ENCODE data around the gene PDZK1IP1. TPM values are rescaled to one million over a fixed set of nuclear protein-coding genes. Genes with fewer than 3 reads are reported as not detected.
A peak's percentile ranks its signal among the peaks of the same experiment; 100 is the strongest.

Gene PDZK1IP1
- total and polyA plus RNA-seq, 2 of the 13 experiments (the other 11 are each of a cell fraction or from before 2014, with no cell fraction given) = 0.24 to 1.6 TPM

DNA sequence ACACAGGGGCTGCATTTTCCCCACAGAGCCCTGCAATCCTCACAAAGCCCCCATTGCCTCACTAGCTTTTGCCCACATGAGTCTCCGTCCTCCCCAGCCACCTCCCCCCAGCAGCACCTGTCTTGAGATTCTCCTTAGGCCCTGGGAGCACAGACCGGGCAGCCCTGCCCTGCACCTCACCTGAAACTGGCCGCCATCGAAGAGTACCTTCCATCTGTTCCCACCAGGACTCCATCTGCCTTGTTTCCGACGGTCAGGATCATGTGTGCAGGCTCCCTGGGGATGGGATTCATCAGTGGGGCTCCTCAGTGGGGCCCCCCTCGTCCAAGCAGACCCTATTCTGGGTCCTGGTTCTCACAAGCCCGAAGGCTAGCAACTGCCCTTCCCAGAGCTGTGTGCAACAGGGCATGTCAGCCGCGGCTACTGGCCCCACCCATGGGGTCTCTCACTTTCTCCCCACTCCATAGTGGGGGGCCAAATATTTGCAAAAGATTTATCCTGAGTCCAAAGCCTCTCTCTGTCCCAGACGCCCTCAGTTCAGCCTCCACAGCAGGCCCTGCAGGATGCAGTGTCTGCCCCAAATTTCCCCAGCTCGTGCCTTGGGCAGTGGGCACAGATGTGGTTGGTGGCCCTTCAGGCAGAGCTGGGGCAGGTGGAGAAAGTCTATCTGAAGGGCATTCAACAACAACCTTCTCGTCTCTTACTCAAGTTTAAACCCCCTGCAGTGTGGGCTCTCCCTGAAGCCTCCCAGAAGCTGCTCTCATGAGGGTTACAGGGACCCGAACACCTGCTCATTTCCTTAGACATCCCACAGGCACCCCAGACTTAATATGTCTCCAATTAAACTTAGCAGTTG is 4.8 kb downstream of the PDZK1IP1 start:
- TF ChIP-seq ZNF224 (CRISPR knock-in tag; IDR thresholded peaks at IDR 0.05) = no peak
- Histone ChIP-seq H3K79me2 (ENCODE audit: insufficient read depth, low read length) (no peaks in the 10 kb centered on the region), H3K9ac (ENCODE audit: insufficient read depth, low read depth, low read length) (no peak overlapping the region), H3K9me3 (ENCODE audit: low read length) (no peaks in the 10 kb centered on the region), H3K4me3 (replicated peaks in 1 of 3; ENCODE audit: insufficient read depth in 1 of 3, low read depth in 2 of 3, low read length in 3 of 3) (no peak overlapping the region), H3K4me2 (ENCODE audit: low read depth, low read length) (no peak overlapping the region), H2AFZ (ENCODE audit: low read length) (no peak overlapping the region), H3K4me1 (ENCODE audit: insufficient read depth, low read length) (peaks cover 87% of the 10 kb centered on the region), H3K27me3 (ENCODE audit: control insufficient read depth in 1 of 2, insufficient read depth in 2 of 2, low read length in 2 of 2) (no peaks in the 10 kb centered on the region), H3K27ac (ENCODE audit: extremely low read length, insufficient read depth, low read length) (no peak overlapping the region), H4K20me1 (ENCODE audit: insufficient read depth, low read length) (no peaks in the 10 kb centered on the region), H3K36me3 (replicated peaks in 1 of 2; ENCODE audit: control insufficient read depth in 1 of 2, insufficient read depth in 2 of 2, low read length in 2 of 2) (no peaks in the 10 kb centered on the region)
- no peak for DNase-seq (ENCODE audit: low spot score)
- WGBS (ENCODE audit: low lambda C conversion rate) = 77% methylated on average over 13 of the region's 14 CpGs
- intact Hi-C loops (cut with micrococcal nuclease; ENCODE audit: unreplicated experiment) (no loop called here), in situ Hi-C loops (cut with HindIII; ENCODE audit: extremely low pct_ligation_motif_present, low pct_unique_long_range_greater_than_20kb) (loop anchor here (25.0 kb wide), 1 partner anchor 527 kb away; no protein-coding TSS in a partner anchor)
- ChIA-PET CTCF (ENCODE audit: low intra/inter-chr PET ratio, low total read pairs) (no interaction called here), POLR2A (interaction anchor here (7.5 kb wide), 1 partner anchor 5 kb away, joined by 168 read pairs; the partner anchor contains the start of gene PDZK1IP1)
- ATAC-seq = no peak
- no TSS peak for BruUV-seq (replicated peaks)
- no peak for FAIRE-seq

DNA sequence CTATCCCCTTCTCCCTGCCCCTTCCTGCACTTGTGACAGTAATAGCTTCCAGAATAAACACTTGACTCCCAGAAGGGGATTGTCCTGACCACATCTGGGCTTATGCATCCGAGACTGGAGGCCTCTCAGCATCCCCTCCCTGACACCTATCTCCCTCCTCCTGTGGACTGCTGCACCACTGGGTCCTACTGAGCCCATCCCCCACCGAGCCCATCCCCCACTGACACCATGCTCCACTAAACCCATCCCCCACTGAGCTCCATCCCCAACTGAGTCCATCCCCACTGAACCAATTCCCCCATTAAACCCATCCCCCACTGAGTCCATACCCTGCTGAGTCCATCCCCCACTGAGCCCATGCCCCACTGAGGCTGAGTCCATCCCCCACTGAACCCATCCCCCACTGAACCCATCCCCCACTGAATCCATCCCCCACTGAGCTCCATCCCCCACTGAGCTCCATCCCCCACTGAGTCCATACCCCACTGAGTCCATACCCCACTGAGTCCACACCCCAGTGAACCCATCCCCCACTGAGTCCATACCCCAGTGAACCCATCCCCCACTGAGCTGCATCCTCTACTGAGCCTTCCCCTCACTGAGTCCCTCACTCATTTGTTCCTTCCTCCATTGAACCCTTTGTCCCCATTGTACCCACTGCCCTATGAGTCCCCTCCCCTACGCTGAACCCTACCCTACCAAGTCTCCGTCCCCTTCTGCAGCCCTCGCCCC is 5.6 kb downstream of the PDZK1IP1 start:
- DNase-seq (ENCODE audit: low spot score) (no peak), FAIRE-seq (no peak), ATAC-seq (no peak)
- Histone ChIP-seq H3K9ac (ENCODE audit: insufficient read depth, low read depth, low read length) (no peak overlapping the region), H2AFZ (ENCODE audit: low read length) (no peak overlapping the region), H4K20me1 (ENCODE audit: insufficient read depth, low read length) (no peaks in the 10 kb centered on the region), H3K4me2 (ENCODE audit: low read depth, low read length) (no peak overlapping the region), H3K36me3 (replicated peaks in 1 of 2; ENCODE audit: control insufficient read depth in 1 of 2, insufficient read depth in 2 of 2, low read length in 2 of 2) (no peaks in the 10 kb centered on the region), H3K9me3 (ENCODE audit: low read length) (no peaks in the 10 kb centered on the region), H3K27ac (ENCODE audit: extremely low read length, insufficient read depth, low read length) (no peak overlapping the region), H3K27me3 (ENCODE audit: control insufficient read depth in 1 of 2, insufficient read depth in 2 of 2, low read length in 2 of 2) (no peaks in the 10 kb centered on the region; a peak in 1 of 5 replicates), H3K4me3 (replicated peaks in 1 of 3; ENCODE audit: insufficient read depth in 1 of 3, low read depth in 2 of 3, low read length in 3 of 3) (no peak overlapping the region), H3K4me1 (ENCODE audit: insufficient read depth, low read length) (peaks cover 87% of the 10 kb centered on the region), H3K79me2 (ENCODE audit: insufficient read depth, low read length) (no peaks in the 10 kb centered on the region)
- 72% methylated on average over 5 of the region's 5 CpGs for WGBS (ENCODE audit: low lambda C conversion rate)
- intact Hi-C loops (cut with micrococcal nuclease; ENCODE audit: unreplicated experiment) = no loop called here
- in situ Hi-C loops (cut with HindIII; ENCODE audit: extremely low pct_ligation_motif_present, low pct_unique_long_range_greater_than_20kb) = loop anchor here (25.0 kb wide), 1 partner anchor 528 kb away; no protein-coding TSS in a partner anchor
- POLR2A ChIA-PET = interaction anchor here (0.6 to 7.5 kb wide), 2 partner anchors 6 to 434 kb away, joined by 3 to 168 read pairs; partner anchors contain the start of gene PDZK1IP1
- CTCF ChIA-PET (ENCODE audit: low intra/inter-chr PET ratio, low total read pairs) = no interaction called here
- no peak for TF ChIP-seq FOXC1 (CRISPR knock-in tag; IDR thresholded peaks at IDR 0.05; ENCODE audit: borderline replicate concordance)
- no peak for TF ChIP-seq SOX6 (IDR thresholded peaks at IDR 0.05)
- TF ChIP-seq SOX6 (CRISPR knock-in tag; IDR thresholded peaks at IDR 0.05) = no peak
- TF ChIP-seq, protein P1, sequence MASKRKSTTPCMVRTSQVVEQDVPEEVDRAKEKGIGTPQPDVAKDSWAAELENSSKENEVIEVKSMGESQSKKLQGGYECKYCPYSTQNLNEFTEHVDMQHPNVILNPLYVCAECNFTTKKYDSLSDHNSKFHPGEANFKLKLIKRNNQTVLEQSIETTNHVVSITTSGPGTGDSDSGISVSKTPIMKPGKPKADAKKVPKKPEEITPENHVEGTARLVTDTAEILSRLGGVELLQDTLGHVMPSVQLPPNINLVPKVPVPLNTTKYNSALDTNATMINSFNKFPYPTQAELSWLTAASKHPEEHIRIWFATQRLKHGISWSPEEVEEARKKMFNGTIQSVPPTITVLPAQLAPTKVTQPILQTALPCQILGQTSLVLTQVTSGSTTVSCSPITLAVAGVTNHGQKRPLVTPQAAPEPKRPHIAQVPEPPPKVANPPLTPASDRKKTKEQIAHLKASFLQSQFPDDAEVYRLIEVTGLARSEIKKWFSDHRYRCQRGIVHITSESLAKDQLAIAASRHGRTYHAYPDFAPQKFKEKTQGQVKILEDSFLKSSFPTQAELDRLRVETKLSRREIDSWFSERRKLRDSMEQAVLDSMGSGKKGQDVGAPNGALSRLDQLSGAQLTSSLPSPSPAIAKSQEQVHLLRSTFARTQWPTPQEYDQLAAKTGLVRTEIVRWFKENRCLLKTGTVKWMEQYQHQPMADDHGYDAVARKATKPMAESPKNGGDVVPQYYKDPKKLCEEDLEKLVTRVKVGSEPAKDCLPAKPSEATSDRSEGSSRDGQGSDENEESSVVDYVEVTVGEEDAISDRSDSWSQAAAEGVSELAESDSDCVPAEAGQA (IDR thresholded peaks at IDR 0.05; ENCODE audit: low read depth) = no peak
- TF ChIP-seq, protein P1 (CRISPR knock-in tag; IDR thresholded peaks at IDR 0.05; ENCODE audit: borderline replicate concordance) = no peak
- TF ChIP-seq CHD2 (IDR thresholded peaks at IDR 0.05; ENCODE audit: low read depth, low read length) = peak; percentile 18; the same call in 1 of the 2 replicates
- no TSS peak for BruUV-seq (replicated peaks)

Data from HepG2 (cell line).